ENCODE data around the gene SFXN2.
A peak's percentile ranks its signal among the peaks of the same experiment; 100 is the strongest.
"Not testable (repeated sequence)": the region's sequence is repeated elsewhere in the genome, so short reads cannot be mapped to it uniquely, and the experiment has no call there.

The SFXN2 gene

DNA sequence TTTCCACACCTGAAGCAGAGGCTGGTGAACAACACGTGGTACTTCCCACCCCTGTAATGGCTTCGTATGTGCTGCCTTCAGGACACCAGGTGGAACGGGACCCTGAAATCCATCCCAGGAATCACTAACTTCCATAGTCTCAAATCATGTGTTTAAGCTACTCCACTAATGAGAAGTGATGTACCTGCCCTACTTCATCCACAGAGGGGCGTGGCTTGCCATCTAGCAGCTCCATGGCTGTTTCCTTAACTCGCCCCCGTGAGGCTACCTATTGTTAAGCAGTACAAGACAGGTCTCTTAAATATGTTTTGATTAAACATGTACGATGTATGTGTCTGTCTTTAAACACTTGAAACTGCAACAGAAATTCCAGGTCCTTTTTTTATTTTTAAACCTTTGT, 32.0 kb upstream of the SFXN2 start:
- in situ Hi-C loops (cut with HindIII; ENCODE audit: low sequenced_read_pairs): no loop called here
- no peak overlapping the region for H3K4me3 ChIP-seq (ENCODE audit: low read depth, low read length)
- DNase-seq (ENCODE audit: low read depth, low spot score): no peak
- TF ChIP-seq, protein P1, sequence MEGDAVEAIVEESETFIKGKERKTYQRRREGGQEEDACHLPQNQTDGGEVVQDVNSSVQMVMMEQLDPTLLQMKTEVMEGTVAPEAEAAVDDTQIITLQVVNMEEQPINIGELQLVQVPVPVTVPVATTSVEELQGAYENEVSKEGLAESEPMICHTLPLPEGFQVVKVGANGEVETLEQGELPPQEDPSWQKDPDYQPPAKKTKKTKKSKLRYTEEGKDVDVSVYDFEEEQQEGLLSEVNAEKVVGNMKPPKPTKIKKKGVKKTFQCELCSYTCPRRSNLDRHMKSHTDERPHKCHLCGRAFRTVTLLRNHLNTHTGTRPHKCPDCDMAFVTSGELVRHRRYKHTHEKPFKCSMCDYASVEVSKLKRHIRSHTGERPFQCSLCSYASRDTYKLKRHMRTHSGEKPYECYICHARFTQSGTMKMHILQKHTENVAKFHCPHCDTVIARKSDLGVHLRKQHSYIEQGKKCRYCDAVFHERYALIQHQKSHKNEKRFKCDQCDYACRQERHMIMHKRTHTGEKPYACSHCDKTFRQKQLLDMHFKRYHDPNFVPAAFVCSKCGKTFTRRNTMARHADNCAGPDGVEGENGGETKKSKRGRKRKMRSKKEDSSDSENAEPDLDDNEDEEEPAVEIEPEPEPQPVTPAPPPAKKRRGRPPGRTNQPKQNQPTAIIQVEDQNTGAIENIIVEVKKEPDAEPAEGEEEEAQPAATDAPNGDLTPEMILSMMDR (IDR thresholded peaks at IDR 0.05; ENCODE audit: low read depth, low read length): no peak

GRCh38 chr10:102682981-102683380, 31.5 kb upstream of the SFXN2 start:
- in situ Hi-C loops (cut with HindIII; ENCODE audit: low sequenced_read_pairs): no loop called here
- H3K4me3 ChIP-seq (ENCODE audit: low read depth, low read length): no peak overlapping the region
- no peak for DNase-seq (ENCODE audit: low read depth, low spot score)
- TF ChIP-seq, protein P1 (IDR thresholded peaks at IDR 0.05; ENCODE audit: low read depth, low read length): no peak

- TF ChIP-seq, protein P1 (IDR thresholded peaks at IDR 0.05; ENCODE audit: low read depth, low read length): no peak
- no peak for DNase-seq (ENCODE audit: low read depth, low spot score)
- no peak overlapping the region for H3K4me3 ChIP-seq (ENCODE audit: low read depth, low read length)
- in situ Hi-C loops (cut with HindIII; ENCODE audit: low sequenced_read_pairs): no loop called here
Observed at GRCh38 chr10:102683736-102684135, 30.7 kb upstream of the SFXN2 start.

DNA sequence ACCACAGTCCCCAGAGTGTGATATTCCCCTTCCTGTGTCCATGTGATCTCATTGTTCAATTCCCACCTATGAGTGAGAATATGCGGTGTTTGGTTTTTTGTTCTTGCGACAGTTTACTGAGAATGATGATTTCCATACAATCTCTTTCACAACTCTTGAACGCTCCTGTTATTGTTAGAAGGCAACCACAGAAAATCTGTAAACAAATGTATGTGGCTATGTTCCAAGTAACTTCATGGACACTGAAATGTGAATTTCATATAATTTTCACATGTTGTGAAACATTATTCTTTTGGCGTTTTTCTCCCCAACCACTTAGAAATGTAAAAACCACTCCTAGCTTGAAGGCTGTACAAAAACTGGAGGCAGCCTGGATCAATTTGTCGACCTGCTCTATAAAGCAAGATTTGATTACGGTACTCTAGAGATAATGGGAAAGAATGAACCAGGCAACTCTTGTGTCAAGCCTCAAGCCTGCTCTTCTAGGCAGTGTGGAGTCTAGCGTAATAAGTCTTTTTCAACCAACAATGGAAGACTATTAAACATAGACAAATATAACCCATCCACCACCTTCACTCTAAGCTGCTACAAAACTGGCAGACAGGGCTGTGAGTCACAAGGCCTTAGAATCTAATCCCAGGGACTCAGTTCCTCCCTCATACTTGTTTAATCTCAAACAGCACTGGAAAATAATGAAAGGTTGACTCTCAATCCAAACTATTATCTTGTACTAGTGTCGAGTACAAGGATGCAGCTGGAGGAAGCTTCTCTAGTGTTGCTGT, 23.0 kb upstream of the SFXN2 start:
- H3K4me3 ChIP-seq (ENCODE audit: low read depth, low read length): no peak overlapping the region
- TF ChIP-seq, protein P1 (IDR thresholded peaks at IDR 0.05; ENCODE audit: low read depth, low read length): no peak
- peak; percentile 13 for DNase-seq (ENCODE audit: low read depth, low spot score)
- in situ Hi-C loops (cut with HindIII; ENCODE audit: low sequenced_read_pairs): no loop called here

GRCh38 chr10:102695401-102695800, 19.0 kb upstream of the SFXN2 start:
- H3K4me3 ChIP-seq (ENCODE audit: low read depth, low read length); in situ Hi-C loops (cut with HindIII; ENCODE audit: low sequenced_read_pairs); DNase-seq (ENCODE audit: low read depth, low spot score): not testable (repeated sequence)

DNA sequence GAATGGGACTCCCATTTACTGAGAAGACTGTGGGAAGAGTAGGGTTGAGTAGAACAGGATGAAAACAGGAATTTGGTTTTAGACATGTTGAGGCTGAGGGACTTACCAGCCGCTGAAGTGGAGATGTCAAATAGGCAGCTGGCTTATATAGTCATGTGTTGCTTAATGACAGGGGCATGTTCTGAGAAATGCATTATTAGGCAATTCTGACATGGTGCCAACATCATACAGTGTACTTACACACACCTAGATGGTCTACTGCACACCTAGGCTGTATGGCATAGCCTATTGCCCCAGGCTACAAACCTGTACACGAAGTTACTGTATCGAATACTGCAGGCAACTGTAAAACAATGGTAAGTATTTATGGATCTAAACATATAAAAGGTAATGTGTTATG, 17.7 kb upstream of the SFXN2 start:
- in situ Hi-C loops (cut with HindIII; ENCODE audit: low sequenced_read_pairs): no loop called here
- TF ChIP-seq, protein P1 (IDR thresholded peaks at IDR 0.05; ENCODE audit: low read depth, low read length): no peak
- H3K4me3 ChIP-seq (ENCODE audit: low read depth, low read length): no peak overlapping the region
- no peak for DNase-seq (ENCODE audit: low read depth, low spot score)

DNA sequence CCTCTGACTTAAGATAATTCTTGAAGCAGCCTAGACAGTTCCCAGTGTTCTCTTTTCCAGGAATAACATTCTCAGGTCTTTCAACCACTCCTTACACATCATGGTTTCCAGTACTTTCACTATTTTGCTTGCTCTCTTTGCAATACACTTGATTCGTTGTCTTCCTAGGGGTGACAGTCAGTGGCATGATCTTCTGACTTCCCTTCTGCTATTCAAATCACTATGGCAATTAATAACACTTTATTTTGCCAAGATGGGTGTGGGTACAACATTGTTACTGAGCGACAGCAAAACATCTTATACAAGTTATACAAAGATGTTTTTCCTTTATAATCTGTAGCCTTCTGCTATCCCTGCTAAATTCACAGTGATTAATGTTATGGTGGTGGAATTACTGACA, 15.5 kb upstream of the SFXN2 start:
- H3K4me3 ChIP-seq (ENCODE audit: low read depth, low read length): no peak overlapping the region
- in situ Hi-C loops (cut with HindIII; ENCODE audit: low sequenced_read_pairs): no loop called here
- TF ChIP-seq, protein P1 (IDR thresholded peaks at IDR 0.05; ENCODE audit: low read depth, low read length): no peak
- no peak for DNase-seq (ENCODE audit: low read depth, low spot score)
